Fibroblast of lung (primary cell): ENCODE results near the gene EPHA10.

ENCODE experiments used
- CTCF ChIP-seq, 2 donors: IDR thresholded peaks in 1 of 2; conservative IDR thresholded peaks in 1 of 2; 1 replicate in 1 of 2; 2 replicates in 1 of 2; pipeline ENCODE4 v1.5.1; 2011 to 2012; ENCODE audit warnings: low read length in 2 of 2, control low read depth in 1 of 2, inconsistent platforms in 1 of 2, low read depth in 1 of 2, mild to moderate bottlenecking in 1 of 2
- EZH2 ChIP-seq: IDR thresholded peaks from 2 replicates; pipeline ENCODE4 v1.5.1; 2012; ENCODE audit warnings: low read length, control low read depth, mild to moderate bottlenecking; ENCODE audit errors: missing control alignments

GRCh38 chr1:37797750-37798345 is 32.9 kb upstream of the EPHA10 start:
- TF ChIP-seq CTCF (conservative IDR thresholded peaks at IDR 0.05 in 1 of 2, IDR thresholded peaks at IDR 0.05 in 1 of 2; ENCODE audit: low read depth in 1 of 2, low read length in 2 of 2) (no peak), EZH2 (no peak)
